Tongue (tissue), 3 donors: ENCODE results near the gene MYMX. TPM values are rescaled to one million over a fixed set of nuclear protein-coding genes. Genes with fewer than 3 reads are reported as not detected.

Source experiments
- DNase-seq: peaks from one replicate; pipeline ENCODE4 v3.0.0-alpha.2; 2015
- small RNA-seq: library from RNA; depleted of rRNA; stranded (forward); fragments of <200 nt; gene quantifications from one replicate; pipeline ENCODE3, GENCODE V24; 2014; ENCODE audit warnings: low replicate concordance
- total RNA-seq: library from RNA; depleted of rRNA; stranded (reverse); fragments of >200 nt; gene quantifications from one replicate; pipeline ENCODE4 v1.2.3, GENCODE V29; 2014

Gene MYMX
- total RNA-seq, 1 donor from 2014 or later, result 9.1 TPM

GRCh38 chr6:44264154-44265006, 47.7 kb downstream of the MYMX start:
- no peak for DNase-seq

- peak; percentile 96 for DNase-seq
These were observed 48.4 kb downstream of the MYMX start, which contains the start of gene NFKBIE for GRCh38 chr6:44265007-44265721. Gene NFKBIE (minus strand): TSS chr6:44265551. CDS start chr6:44265346, 205 bp downstream.

- DNase-seq, result no peak
These were observed 49.1 kb downstream of the MYMX start for GRCh38 chr6:44265722-44266233.

GRCh38 chr6:44266347-44266746, 49.6 kb downstream of the MYMX start:
- DNase-seq, result no peak

GRCh38 chr6:44267252-44267651, 50.5 kb downstream of the MYMX start:
- DNase-seq, result no peak

Small RNAs within 50 kb of the gene (small RNA-seq; reads per million reads assigned to genes)
- not detected for gene RN7SL811P

Other genes with a start within 250 kb of the MYMX start
- 32.3 TPM for gene MRPL14, start 89.5 kb upstream of the MYMX start, total RNA-seq
- gene TMEM63B, start 89.4 kb upstream of the MYMX start, total RNA-seq, result 18.1 TPM
- 0.72 TPM for gene CAPN11, start 58.1 kb upstream of the MYMX start, total RNA-seq
- gene SLC29A1, start 6.7 kb downstream of the MYMX start, total RNA-seq, result 49.5 TPM
- gene HSP90AB1, start 30.2 kb downstream of the MYMX start, total RNA-seq, result 631 TPM
- 37.3 TPM for gene SLC35B2, start 40.6 kb downstream of the MYMX start, total RNA-seq
- gene NFKBIE, start 48.6 kb downstream of the MYMX start, total RNA-seq, result 8.1 TPM
- under 0.01 TPM for gene TMEM151B, start 53.5 kb downstream of the MYMX start, total RNA-seq
- gene AARS2, start 96.4 kb downstream of the MYMX start, total RNA-seq, result 19.6 TPM
- not detected for gene SPATS1, start 125.7 kb downstream of the MYMX start, total RNA-seq
- 38.5 TPM for gene CDC5L, start 170.8 kb downstream of the MYMX start, total RNA-seq